Endothelial cell of umbilical vein (primary cell): ENCODE data around the gene TIMM9. TPM values are rescaled to one million over a fixed set of nuclear protein-coding genes. Genes with fewer than 3 reads are reported as not detected.

Experiments
- BruUV-seq: library from RNA; stranded (reverse); fragments of 400-500 nt; replicated peaks from 2 replicates; lab custom pipeline; 2021; lab: Mats Ljungman, UMichigan
- CTCF ChIA-PET: fragments of 300-600, 350-600 bp; sonication (Branson Sonifier 250); formaldehyde crosslinking; loops from one replicate; lab custom pipeline; 2021; ENCODE audit warnings: antibody characterized with exemption, inconsistent platforms; lab: Charles Lee
- POLR2A ChIA-PET: fragments of 300-600, 350-600 bp; sonication (Branson Sonifier 250); formaldehyde crosslinking; loops from one replicate; lab custom pipeline; 2021; ENCODE audit warnings: antibody characterized with exemption, inconsistent platforms; lab: Charles Lee
- DNase-seq: peaks from one replicate; pipeline ENCODE4 v3.0.0-alpha.2; 2011; ENCODE audit warnings: low read depth, low spot score
- FAIRE-seq: peaks from 2 replicates; lab custom pipeline; 2011; peaks lifted over from hg19 to GRCh38; lab: Jason Lieb, UNC
- H2AFZ ChIP-seq: 2 replicates; pipeline ENCODE4 v1.6.0; 2012; ENCODE audit warnings: low read depth, low read length, control low read depth, inconsistent platforms
- H3K27ac ChIP-seq: 2 replicates; pipeline ENCODE4 v1.5.1; 2011; ENCODE audit warnings: low read depth, mild to moderate bottlenecking, control low read depth, low read length, moderate library complexity; ENCODE audit not compliant: insufficient read depth
- H3K27me3 ChIP-seq, 2 experiments: 2 replicates each; pipeline versions ENCODE4 v1.6.0 to v1.6.1; 2011; ENCODE audit warnings: low read length in 2 of 2, mixed read lengths in 1 of 2; ENCODE audit not compliant: control insufficient read depth in 2 of 2, insufficient read depth in 2 of 2
- H3K36me3 ChIP-seq, 2 experiments: 2 replicates in 1 of 2; 3 replicates in 1 of 2; pipeline ENCODE4 v1.5.1; 2011; ENCODE audit warnings: low read length in 2 of 2, mild to moderate bottlenecking in 1 of 2, moderate library complexity in 1 of 2; ENCODE audit not compliant: control insufficient read depth in 2 of 2, insufficient read depth in 2 of 2; ENCODE audit errors: extremely low read depth in 1 of 2
- H3K4me1 ChIP-seq: 3 replicates; pipeline ENCODE4 v1.5.1; 2011; ENCODE audit warnings: mild to moderate bottlenecking, low read length; ENCODE audit not compliant: control insufficient read depth, insufficient read depth; ENCODE audit errors: extremely low read depth
- H3K4me2 ChIP-seq: 2 replicates; pipeline ENCODE4 v1.6.1; 2011; ENCODE audit warnings: low read length, control low read depth, mixed read lengths; ENCODE audit not compliant: insufficient read depth
- H3K4me3 ChIP-seq, 3 experiments: fragments of 200-600 bp in 1 of 3; sonication (generic), shearing (Covaris generic) in 1 of 3; replicated peaks in 1 of 3; 2 replicates each; pipeline ENCODE4 v1.5.1; 2011 to 2016; ENCODE audit warnings: control low read depth in 3 of 3, low read length in 3 of 3, mild to moderate bottlenecking in 2 of 3, inconsistent platforms in 1 of 3, low read depth in 1 of 3, moderate library complexity in 1 of 3; ENCODE audit not compliant: insufficient read depth in 1 of 3
- H3K79me2 ChIP-seq: 2 replicates; pipeline ENCODE4 v1.6.0; 2012; ENCODE audit warnings: low read length, inconsistent platforms; ENCODE audit not compliant: control insufficient read depth, insufficient read depth
- H3K9ac ChIP-seq: replicated peaks from 2 replicates; pipeline ENCODE3; 2011; ENCODE audit warnings: low read length, control low read depth; ENCODE audit not compliant: insufficient read depth; ENCODE audit errors: extremely low read depth
- H3K9me1 ChIP-seq: replicated peaks from 3 replicates; pipeline ENCODE4 v1.6.0; 2011; ENCODE audit warnings: mild to moderate bottlenecking, low read length; ENCODE audit not compliant: control insufficient read depth, insufficient read depth; ENCODE audit errors: extremely low read depth
- H3K9me3 ChIP-seq: replicated peaks from 2 replicates; pipeline ENCODE4 v1.5.1; 2012; ENCODE audit warnings: low read length, inconsistent platforms; ENCODE audit not compliant: control insufficient read depth, insufficient read depth
- H4K20me1 ChIP-seq: replicated peaks from 2 replicates; pipeline ENCODE3; 2011; ENCODE audit warnings: mild to moderate bottlenecking, low read length; ENCODE audit not compliant: control insufficient read depth, insufficient read depth; ENCODE audit errors: extremely low read depth
- EZH2 ChIP-seq: IDR thresholded peaks from 2 replicates; pipeline ENCODE4 v1.6.1; 2012; ENCODE audit warnings: borderline replicate concordance, low read depth, mild to moderate bottlenecking, moderate library complexity, low read length, inconsistent platforms; ENCODE audit not compliant: severe bottlenecking
- FOS ChIP-seq: IDR thresholded peaks from 2 replicates; pipeline ENCODE4 v1.6.1; 2011; ENCODE audit warnings: mild to moderate bottlenecking, low read length, moderate library complexity, borderline replicate concordance; ENCODE audit not compliant: insufficient read depth
- GATA2 ChIP-seq: IDR thresholded peaks from 2 replicates; pipeline ENCODE4 v1.7.0; 2011; ENCODE audit warnings: low read depth, mild to moderate bottlenecking, moderate library complexity, mixed read lengths, low read length; ENCODE audit not compliant: insufficient read length, insufficient read depth
- JUN ChIP-seq: IDR thresholded peaks from 2 replicates; pipeline ENCODE4 v1.6.1; 2011; ENCODE audit warnings: borderline replicate concordance, low read depth; ENCODE audit not compliant: insufficient read length, insufficient read depth
- MYC ChIP-seq: IDR thresholded peaks from one replicate; pipeline ENCODE4 v1.6.1; 2011; ENCODE audit warnings: mild to moderate bottlenecking, low read depth, low read length
- POLR2A ChIP-seq: IDR thresholded peaks from 2 replicates; pipeline ENCODE4 v1.6.1; 2012; ENCODE audit warnings: low read depth, mild to moderate bottlenecking, control low read depth, low read length
- POLR2AphosphoS5 ChIP-seq: IDR thresholded peaks from 2 replicates; pipeline ENCODE4 v1.6.1; 2012; ENCODE audit warnings: low read depth, mild to moderate bottlenecking, control low read depth, low read length, moderate library complexity; ENCODE audit not compliant: insufficient read depth
- dilution Hi-C: fragments of 300-500 bp; cut with MboI; formaldehyde crosslinking; loops from one replicate; pipeline ENCODE4 v1.15.0; 2019; ENCODE audit warnings: low sequenced_read_pairs; ENCODE audit not compliant: extremely low pct_ligation_motif_present
- intact Hi-C: fragments of 100-400 bp; cut with micrococcal nuclease; formaldehyde crosslinking; loops from one replicate; pipeline ENCODE4 v1.10.0; 2022
- polyA plus RNA-seq, 4 experiments: library from polyadenylated mRNA; depleted of rRNA in 3 of 4; stranded (reverse) in 3 of 4; unstranded in 1 of 4; fragments of >200 nt; gene quantifications; 2 replicates each; pipeline versions ENCODE4 v1.2.1 to v1.2.3, GENCODE V29; 2011 to 2012; ENCODE audit warnings: missing spikeins in 1 of 4
- total RNA-seq: library from RNA; stranded (reverse); gene quantifications from 2 replicates; pipeline ENCODE4 v1.2.3, GENCODE V29; 2021
- TF ChIP-seq, protein P1 (sequence below): IDR thresholded peaks from 2 replicates; pipeline ENCODE4 v1.6.1; 2011; ENCODE audit not compliant: insufficient read depth, insufficient read length
- TF ChIP-seq, protein P2 (sequence below), 2 donors: IDR thresholded peaks; 1 replicate in 1 of 2; 2 replicates in 1 of 2; pipeline ENCODE4 v1.5.1; 2011; ENCODE audit warnings: low read length in 2 of 2, mild to moderate bottlenecking in 2 of 2, moderate library complexity in 2 of 2, control low read depth in 1 of 2, inconsistent platforms in 1 of 2, low read depth in 1 of 2; ENCODE audit not compliant: insufficient read depth in 1 of 2; ENCODE audit errors: extremely low read depth in 1 of 2

The TIMM9 gene
- total and polyA plus RNA-seq, 2 donors (not counting 3 experiments of a cell fraction or from before 2014, with no cell fraction given): 20.2 to 38.0 TPM

DNA sequence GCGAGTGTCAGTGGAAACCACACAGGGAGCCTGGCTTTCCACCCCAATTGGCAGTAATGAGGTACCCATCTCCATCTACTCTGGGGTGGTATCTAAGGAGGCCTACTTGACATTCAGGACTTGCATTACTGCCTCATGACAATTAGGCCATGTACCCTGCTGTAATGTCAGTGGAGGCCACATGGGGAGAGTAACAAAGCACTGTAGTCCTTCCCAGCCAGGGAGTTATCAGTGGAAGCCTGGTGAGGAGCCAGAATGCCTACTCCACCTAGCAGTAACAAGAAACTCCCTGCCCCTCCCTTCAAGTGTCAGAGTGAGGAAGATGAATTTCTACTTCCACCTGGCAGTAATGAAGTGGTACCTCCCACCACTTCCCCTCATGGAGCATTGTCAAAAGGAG lies 12.5 kb downstream of the TIMM9 start:
- no peaks in the 10 kb centered on the region for H3K4me1 ChIP-seq
- POLR2A ChIA-PET: no interaction called here

More for the DNA sequence above, 12.5 kb downstream of the TIMM9 start:
- Histone ChIP-seq H3K9me1 (no peaks in the 10 kb centered on the region), H3K9me3 (no peaks in the 10 kb centered on the region), H4K20me1 (no peaks in the 10 kb centered on the region), H3K79me2 (peaks cover 36% of the 10 kb centered on the region), H3K36me3 (peaks cover 10 to 16% of the 10 kb centered on the region in 2 experiments), H3K27ac (no peak overlapping the region), H2AFZ (no peak overlapping the region), H3K4me2 (no peak overlapping the region), H3K9ac (no peak overlapping the region), H3K4me3 (no peak overlapping the region), H3K27me3 (no peaks in the 10 kb centered on the region)
- BruUV-seq: no TSS peak
- TF ChIP-seq MYC (no peak), GATA2 (no peak), POLR2AphosphoS5 (no peak), POLR2A (no peak), JUN (no peak), EZH2 (no peak), FOS (no peak)
- TF ChIP-seq, protein P1, sequence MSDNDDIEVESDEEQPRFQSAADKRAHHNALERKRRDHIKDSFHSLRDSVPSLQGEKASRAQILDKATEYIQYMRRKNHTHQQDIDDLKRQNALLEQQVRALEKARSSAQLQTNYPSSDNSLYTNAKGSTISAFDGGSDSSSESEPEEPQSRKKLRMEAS: no peak
- TF ChIP-seq, protein P2, sequence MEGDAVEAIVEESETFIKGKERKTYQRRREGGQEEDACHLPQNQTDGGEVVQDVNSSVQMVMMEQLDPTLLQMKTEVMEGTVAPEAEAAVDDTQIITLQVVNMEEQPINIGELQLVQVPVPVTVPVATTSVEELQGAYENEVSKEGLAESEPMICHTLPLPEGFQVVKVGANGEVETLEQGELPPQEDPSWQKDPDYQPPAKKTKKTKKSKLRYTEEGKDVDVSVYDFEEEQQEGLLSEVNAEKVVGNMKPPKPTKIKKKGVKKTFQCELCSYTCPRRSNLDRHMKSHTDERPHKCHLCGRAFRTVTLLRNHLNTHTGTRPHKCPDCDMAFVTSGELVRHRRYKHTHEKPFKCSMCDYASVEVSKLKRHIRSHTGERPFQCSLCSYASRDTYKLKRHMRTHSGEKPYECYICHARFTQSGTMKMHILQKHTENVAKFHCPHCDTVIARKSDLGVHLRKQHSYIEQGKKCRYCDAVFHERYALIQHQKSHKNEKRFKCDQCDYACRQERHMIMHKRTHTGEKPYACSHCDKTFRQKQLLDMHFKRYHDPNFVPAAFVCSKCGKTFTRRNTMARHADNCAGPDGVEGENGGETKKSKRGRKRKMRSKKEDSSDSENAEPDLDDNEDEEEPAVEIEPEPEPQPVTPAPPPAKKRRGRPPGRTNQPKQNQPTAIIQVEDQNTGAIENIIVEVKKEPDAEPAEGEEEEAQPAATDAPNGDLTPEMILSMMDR (IDR thresholded peaks at IDR 0.05; ENCODE audit: extremely low read depth in 1 of 2, insufficient read depth in 1 of 2, low read depth in 1 of 2, low read length in 2 of 2): no peak
- FAIRE-seq: no peak
- no peak for DNase-seq
- dilution Hi-C loops: no loop called here
- CTCF ChIA-PET: no interaction called here
- intact Hi-C loops: no loop called here
